Brain microvascular endothelial cell (primary cell): ENCODE results near the gene MARCKS.

ENCODE experiments used
- DNase-seq: peaks from one replicate; pipeline ENCODE4 v3.0.0-alpha.2; 2020
- H3K27ac ChIP-seq: fragments of 250-450 bp; sonication (Bioruptor Pico); 2 replicates; pipeline ENCODE4 v1.5.1; 2020; ENCODE audit warnings: mild to moderate bottlenecking, moderate library complexity
- H3K27me3 ChIP-seq: fragments of 250-450 bp; sonication (Bioruptor Pico); replicated peaks from 2 replicates; pipeline ENCODE4 v1.5.1; 2020; ENCODE audit warnings: mild to moderate bottlenecking
- H3K36me3 ChIP-seq: fragments of 250-450 bp; sonication (Bioruptor Pico); replicated peaks from 2 replicates; pipeline ENCODE4 v1.5.1; 2020; ENCODE audit warnings: mild to moderate bottlenecking
- H3K4me3 ChIP-seq: 2 replicates; pipeline ENCODE4 v1.5.1; 2011; ENCODE audit warnings: low read depth, mild to moderate bottlenecking, control low read depth, low read length, moderate library complexity
- in situ Hi-C: cut with HindIII; loops from 2 replicates; pipeline ENCODE4 v1.10.0; 2017; ENCODE audit warnings: low sequenced_read_pairs, low pct_ligation_motif_present
- TF ChIP-seq, protein P1 (sequence below): IDR thresholded peaks from 2 replicates; pipeline ENCODE4 v1.5.1; 2011; ENCODE audit warnings: low read depth, mild to moderate bottlenecking, moderate library complexity, low read length, control low read depth, inconsistent platforms; ENCODE audit errors: missing control alignments

Gene MARCKS

DNA sequence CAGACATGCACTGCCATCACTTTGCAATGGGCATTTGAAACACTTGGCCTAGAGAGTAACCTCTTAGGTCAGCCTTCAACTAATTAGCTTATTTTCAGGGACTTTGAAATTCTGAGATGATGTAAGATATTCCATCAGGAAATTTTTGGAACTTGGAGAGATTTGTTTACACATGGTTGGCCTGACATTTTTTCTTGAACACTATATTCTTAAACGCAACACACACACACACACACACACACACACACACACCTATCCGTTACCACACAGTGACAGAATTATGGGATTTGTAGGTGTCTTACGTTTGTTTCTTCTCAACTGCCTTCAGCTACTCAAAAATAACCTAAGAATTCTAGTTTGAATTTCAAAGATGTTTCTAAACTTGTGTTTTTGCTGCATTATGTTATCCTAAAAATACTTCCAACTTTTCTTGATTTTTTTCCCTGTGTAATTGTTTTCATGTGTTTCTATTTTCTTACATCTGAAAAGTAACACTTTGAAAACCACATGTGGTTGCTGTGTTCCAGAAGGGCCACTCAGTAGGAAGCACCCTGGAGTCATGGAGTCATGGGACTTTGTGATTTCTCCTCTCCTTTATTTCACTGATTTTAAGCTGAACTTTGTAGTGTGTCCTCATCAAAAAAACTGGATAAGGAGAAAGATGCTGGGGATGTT lies 31.9 kb downstream of the MARCKS start:
- H3K27me3 ChIP-seq, result no peaks in the 10 kb centered on the region
- DNase-seq, result no peak
- H3K36me3 ChIP-seq, result no peaks in the 10 kb centered on the region
- TF ChIP-seq, protein P1, sequence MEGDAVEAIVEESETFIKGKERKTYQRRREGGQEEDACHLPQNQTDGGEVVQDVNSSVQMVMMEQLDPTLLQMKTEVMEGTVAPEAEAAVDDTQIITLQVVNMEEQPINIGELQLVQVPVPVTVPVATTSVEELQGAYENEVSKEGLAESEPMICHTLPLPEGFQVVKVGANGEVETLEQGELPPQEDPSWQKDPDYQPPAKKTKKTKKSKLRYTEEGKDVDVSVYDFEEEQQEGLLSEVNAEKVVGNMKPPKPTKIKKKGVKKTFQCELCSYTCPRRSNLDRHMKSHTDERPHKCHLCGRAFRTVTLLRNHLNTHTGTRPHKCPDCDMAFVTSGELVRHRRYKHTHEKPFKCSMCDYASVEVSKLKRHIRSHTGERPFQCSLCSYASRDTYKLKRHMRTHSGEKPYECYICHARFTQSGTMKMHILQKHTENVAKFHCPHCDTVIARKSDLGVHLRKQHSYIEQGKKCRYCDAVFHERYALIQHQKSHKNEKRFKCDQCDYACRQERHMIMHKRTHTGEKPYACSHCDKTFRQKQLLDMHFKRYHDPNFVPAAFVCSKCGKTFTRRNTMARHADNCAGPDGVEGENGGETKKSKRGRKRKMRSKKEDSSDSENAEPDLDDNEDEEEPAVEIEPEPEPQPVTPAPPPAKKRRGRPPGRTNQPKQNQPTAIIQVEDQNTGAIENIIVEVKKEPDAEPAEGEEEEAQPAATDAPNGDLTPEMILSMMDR, result no peak
- no peak overlapping the region for H3K27ac ChIP-seq
- no peak overlapping the region for H3K4me3 ChIP-seq
- in situ Hi-C loops, result loop anchor here (25.0 kb wide), 1 partner anchor 1102 kb away; no protein-coding TSS in a partner anchor

GRCh38 chr6:113893451-113893850 lies 36.3 kb downstream of the MARCKS start:
- no peaks in the 10 kb centered on the region for H3K36me3 ChIP-seq
- H3K27me3 ChIP-seq, result no peaks in the 10 kb centered on the region
- no peak for DNase-seq
- no peak overlapping the region for H3K4me3 ChIP-seq
- in situ Hi-C loops, result loop anchor here (25.0 kb wide), 1 partner anchor 1106 kb away; no protein-coding TSS in a partner anchor
- no peak overlapping the region for H3K27ac ChIP-seq
- TF ChIP-seq, protein P1, result no peak

- DNase-seq, result no peak
- Histone ChIP-seq H3K4me3 (no peak overlapping the region), H3K36me3 (no peaks in the 10 kb centered on the region), H3K27me3 (no peaks in the 10 kb centered on the region), H3K27ac (no peak overlapping the region)
- TF ChIP-seq, protein P1, result no peak
- in situ Hi-C loops, result loop anchor here (25.0 kb wide), 1 partner anchor 1107 kb away; no protein-coding TSS in a partner anchor
Measured at GRCh38 chr6:113893866-113894265, 36.7 kb downstream of the MARCKS start.

GRCh38 chr6:113894712-113895674 lies 37.8 kb downstream of the MARCKS start:
- in situ Hi-C loops, result loop anchor here (25.0 kb wide), 1 partner anchor 1108 kb away; no protein-coding TSS in a partner anchor
- H3K36me3 ChIP-seq, result no peaks in the 10 kb centered on the region
- TF ChIP-seq, protein P1, result no peak
- no peak for DNase-seq
- H3K4me3 ChIP-seq, result no peak overlapping the region
- H3K27me3 ChIP-seq, result no peaks in the 10 kb centered on the region
- no peak overlapping the region for H3K27ac ChIP-seq

GRCh38 chr6:113901482-113901881 lies 44.3 kb downstream of the MARCKS start:
- no peak overlapping the region for H3K4me3 ChIP-seq
- peak; percentile 25 for DNase-seq
- H3K27me3 ChIP-seq, result no peaks in the 10 kb centered on the region
- H3K27ac ChIP-seq, result no peak overlapping the region
- H3K36me3 ChIP-seq, result no peaks in the 10 kb centered on the region
- TF ChIP-seq, protein P1, result no peak
- in situ Hi-C loops, result no loop called here
